Lower lobe of right lung (tissue), 2 donors: Measurements from ENCODE around the gene AJM1. TPM values are rescaled to one million over a fixed set of nuclear protein-coding genes. Genes with fewer than 3 reads are reported as not detected.
A peak's percentile ranks its signal among the peaks of the same experiment; 100 is the strongest.
"Not testable (repeated sequence)": the region's sequence is repeated elsewhere in the genome, so short reads cannot be mapped to it uniquely, and the experiment has no call there.

Experiments
- ATAC-seq, 2 donors: fragments of 200-7000 bp; cut with Tn5 transposase; one replicate each; pipeline ENCODE4 v1.9.1; 2020 to 2022; ENCODE audit warnings: mild to moderate bottlenecking in 2 of 2, moderate library complexity in 2 of 2
- DNase-seq: peaks from one replicate; pipeline ENCODE4 v3.0.0-alpha.2; 2020
- H3K27ac ChIP-seq: fragments of 200-600 bp; one replicate; pipeline ENCODE4 v1.8.0; 2022
- H3K27me3 ChIP-seq: fragments of 200-600 bp; one replicate; pipeline ENCODE4 v1.8.0; 2022; ENCODE audit warnings: low read depth
- H3K36me3 ChIP-seq: fragments of 200-600 bp; one replicate; pipeline ENCODE4 v1.8.0; 2022; ENCODE audit warnings: mild to moderate bottlenecking
- H3K4me1 ChIP-seq: fragments of 200-600 bp; one replicate; pipeline ENCODE4 v1.8.0; 2022
- H3K4me3 ChIP-seq: fragments of 200-600 bp; one replicate; pipeline ENCODE4 v1.8.0; 2022; ENCODE audit warnings: mild to moderate bottlenecking
- H3K9me3 ChIP-seq: fragments of 200-600 bp; one replicate; pipeline ENCODE4 v1.8.0; 2022
- CTCF ChIP-seq: fragments of 200-600 bp; IDR thresholded peaks from one replicate; pipeline ENCODE4 v1.8.0; 2022; ENCODE audit warnings: antibody characterized with exemption, mild to moderate bottlenecking
- intact Hi-C: fragments of 100-400 bp; cut with DNase I; formaldehyde crosslinking; loops from one replicate; pipeline ENCODE4 v1.11.0; 2022
- total RNA-seq: library from RNA; stranded (reverse); fragmentation: NEBNext Ultra II Directional; extraction: Animal tissue kit (Norgen Biotek cat#: 25700); gene quantifications from one replicate; pipeline ENCODE4 v1.2.1, GENCODE V29; 2021
- donor health status: DM: no; HTN: yes; CAD: no; lungs with severe emphysema.

The AJM1 gene
- total RNA-seq, 1 donor from 2014 or later = 3.5 TPM

GRCh38 chr9:136875155-136875554, 32.9 kb downstream of the AJM1 start:
- no peak for TF ChIP-seq CTCF
- H3K4me3 ChIP-seq = no peak overlapping the region
- DNase-seq (no peak), ATAC-seq (no peak)
- H3K4me1 ChIP-seq = no peaks in the 10 kb centered on the region
- H3K27me3 ChIP-seq = no peaks in the 10 kb centered on the region
- H3K9me3 ChIP-seq = no peaks in the 10 kb centered on the region
- no peaks in the 10 kb centered on the region for H3K36me3 ChIP-seq
- intact Hi-C loops = no loop called here
- H3K27ac ChIP-seq = no peak overlapping the region

GRCh38 chr9:136876476-136876875, 34.2 kb downstream of the AJM1 start:
- H3K36me3 ChIP-seq = no peaks in the 10 kb centered on the region
- no peaks in the 10 kb centered on the region for H3K4me1 ChIP-seq
- intact Hi-C loops = no loop called here
- H3K9me3 ChIP-seq = no peaks in the 10 kb centered on the region
- TF ChIP-seq CTCF = no peak
- H3K4me3 ChIP-seq = no peak overlapping the region
- H3K27ac ChIP-seq = no peak overlapping the region
- ATAC-seq (no peak), DNase-seq (no peak)
- no peaks in the 10 kb centered on the region for H3K27me3 ChIP-seq

- Histone ChIP-seq H3K27me3 (no peaks in the 10 kb centered on the region), H3K4me3 (no peak overlapping the region), H3K9me3 (no peaks in the 10 kb centered on the region), H3K27ac (no peak overlapping the region), H3K4me1 (peaks cover 21% of the 10 kb centered on the region), H3K36me3 (no peaks in the 10 kb centered on the region)
- no peak for DNase-seq
- no peak for ATAC-seq
- intact Hi-C loops = no loop called here
- TF ChIP-seq CTCF = no peak
Measured at GRCh38 chr9:136880651-136881050, 38.4 kb downstream of the AJM1 start.

- H3K4me1 ChIP-seq = peaks cover 23% of the 10 kb centered on the region
- ATAC-seq = no peak
- no peaks in the 10 kb centered on the region for H3K36me3 ChIP-seq
- no peak for TF ChIP-seq CTCF
- intact Hi-C loops = no loop called here
- H3K27ac ChIP-seq = peak overlapping the region; percentile 65
- H3K27me3 ChIP-seq = no peaks in the 10 kb centered on the region
- H3K9me3 ChIP-seq = no peaks in the 10 kb centered on the region
- H3K4me3 ChIP-seq = peak overlapping the region; percentile 36
- no peak for DNase-seq
Measured at GRCh38 chr9:136881691-136882108, 39.4 kb downstream of the AJM1 start.

GRCh38 chr9:136882109-136882946, 40.0 kb downstream of the AJM1 start:
- peak overlapping the region; percentile 65 for H3K27ac ChIP-seq
- H3K27me3 ChIP-seq = no peaks in the 10 kb centered on the region
- H3K9me3 ChIP-seq = no peaks in the 10 kb centered on the region
- peak overlapping the region; percentile 36 for H3K4me3 ChIP-seq
- intact Hi-C loops = no loop called here
- H3K36me3 ChIP-seq = no peaks in the 10 kb centered on the region
- ATAC-seq (peak; percentile 27 to 43), DNase-seq (no peak)
- TF ChIP-seq CTCF = no peak
- peaks cover 27% of the 10 kb centered on the region for H3K4me1 ChIP-seq

GRCh38 chr9:136882947-136883283, 40.6 kb downstream of the AJM1 start:
- H3K27me3 ChIP-seq, DNase-seq, H3K9me3 ChIP-seq, H3K4me3 ChIP-seq, ATAC-seq, H3K36me3 ChIP-seq, intact Hi-C loops: not testable (repeated sequence)
- Histone ChIP-seq H3K27ac (peak overlapping the region; percentile 65), H3K4me1 (peaks cover 33% of the 10 kb centered on the region)

GRCh38 chr9:136883670-136884069, 41.4 kb downstream of the AJM1 start:
- H3K27ac ChIP-seq, intact Hi-C loops, H3K36me3 ChIP-seq, DNase-seq, H3K27me3 ChIP-seq, H3K9me3 ChIP-seq, H3K4me3 ChIP-seq, ATAC-seq: not testable (repeated sequence)
- H3K4me1 ChIP-seq = peaks cover 36% of the 10 kb centered on the region
